Gastrocnemius medialis (tissue), 4 donors: Measurements from ENCODE around the gene PIP4P1.

Source experiments
- CTCF ChIP-seq, 5 experiments: fragments of 450-650 bp in 3 of 5; fragments of 200-600 bp in 2 of 5; sonication (generic) in 2 of 5; IDR thresholded peaks in 4 of 5; conservative IDR thresholded peaks in 1 of 5; 1 replicate in 4 of 5; 2 replicates in 1 of 5; pipeline ENCODE4 v1.5.1; 2016 to 2019; ENCODE audit warnings: antibody characterized with exemption in 5 of 5, mild to moderate bottlenecking in 3 of 5, moderate library complexity in 3 of 5
- POLR2A ChIP-seq, 2 donors: fragments of 450-650 bp; IDR thresholded peaks; one replicate each; pipeline ENCODE4 v1.6.1; 2017; ENCODE audit warnings: antibody characterized with exemption in 2 of 2, mild to moderate bottlenecking in 2 of 2, moderate library complexity in 2 of 2

DNA sequence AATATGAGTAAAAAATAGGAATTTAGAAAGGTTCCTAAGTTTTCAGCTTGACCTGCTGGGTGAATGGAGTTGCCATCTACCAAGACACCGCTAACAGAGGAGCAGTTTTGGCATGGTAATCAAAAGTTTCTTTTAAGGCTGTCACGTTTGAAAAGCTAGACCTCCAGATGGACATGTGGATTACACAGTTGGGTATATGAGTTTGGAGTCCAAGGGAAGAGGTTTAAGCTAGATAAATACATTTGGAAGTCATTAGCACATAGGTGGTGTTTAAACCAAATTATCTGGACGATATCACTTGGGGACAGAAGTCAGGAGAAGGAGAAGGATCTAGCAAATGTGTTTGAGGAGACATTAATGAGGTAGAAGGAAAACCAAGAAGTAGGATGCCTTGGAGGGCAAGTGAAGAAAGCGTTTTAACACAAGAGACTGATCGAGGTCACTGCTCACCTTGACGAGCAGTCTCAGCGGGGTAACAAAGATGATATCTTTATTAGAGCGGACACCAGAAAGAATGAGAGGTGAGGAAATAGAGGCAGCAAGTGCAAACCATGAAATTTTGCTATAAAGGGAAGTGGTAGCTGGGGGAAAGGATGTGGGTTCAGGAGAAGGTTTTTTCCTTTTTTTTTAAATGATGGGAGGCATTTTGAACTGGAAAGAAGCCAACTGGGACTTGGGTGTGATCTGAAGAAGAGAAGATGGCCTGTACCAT is 25.6 kb upstream of the PIP4P1 start:
- TF ChIP-seq CTCF (IDR thresholded peaks at IDR 0.05 in 4 of 5, conservative IDR thresholded peaks at IDR 0.05 in 1 of 5): no peak
- no peak for TF ChIP-seq POLR2A (IDR thresholded peaks at IDR 0.05)
